ENCODE data around the gene MPIG6B. TPM values are rescaled to one million over a fixed set of nuclear protein-coding genes. Genes with fewer than 3 reads are reported as not detected.

The MPIG6B gene
- not detected in 2 replicates for total RNA-seq

GRCh38 chr6:31723245-31723979 lies at the start of gene MPIG6B:
MPIG6B (plus strand) TSS chr6:31723373; CDS start chr6:31723384, 11 bp downstream.

GRCh38 chr6:31680226-31681134 lies 42.7 kb upstream of the MPIG6B start, which contains the start of gene LY6G5C:
LY6G5C (minus strand) TSS chr6:31681067; CDS start chr6:31680373, 694 bp downstream.

GRCh38 chr6:31702819-31703716 lies 20.1 kb upstream of the MPIG6B start, which contains the start of gene ABHD16A:
ABHD16A (minus strand) TSS chr6:31703324; CDS start chr6:31703281, 43 bp downstream.

GRCh38 chr6:31706599-31706998 lies 16.6 kb upstream of the MPIG6B start, which contains the start of gene LY6G6F:
LY6G6F (plus strand) TSS chr6:31706866; CDS start chr6:31706907, 41 bp downstream.

GRCh38 chr6:31715022-31715958 lies 7.9 kb upstream of the MPIG6B start, which contains the start of gene LY6G6D:
LY6G6D (plus strand) TSS chr6:31715348; CDS start chr6:31715356, 8 bp downstream.

GRCh38 chr6:31721351-31722020 lies 1.7 kb upstream of the MPIG6B start, which contains the start of gene LY6G6C:
LY6G6C (minus strand) TSS chr6:31721746; CDS start chr6:31721679, 67 bp downstream.

GRCh38 chr6:31728767-31729514 lies 5.8 kb downstream of the MPIG6B start, which contains the start of gene DDAH2:
DDAH2 (minus strand) TSS chr6:31729299; CDS start chr6:31729161, 138 bp downstream.

GRCh38 chr6:31736021-31736767 lies 13.0 kb downstream of the MPIG6B start, which contains the start of gene CLIC1:
CLIC1 (minus strand) TSS chr6:31736530; CDS start chr6:31736300, 230 bp downstream.

GRCh38 chr6:31739639-31740396 lies 16.6 kb downstream of the MPIG6B start, which contains the start of gene MSH5:
MSH5 (plus strand) TSS chr6:31740005; CDS start chr6:31740467, 462 bp downstream.

GRCh38 chr6:31762356-31762755 lies 39.2 kb downstream of the MPIG6B start, which contains the start of gene SAPCD1:
SAPCD1 (plus strand) TSS chr6:31762656; CDS start chr6:31763055, 399 bp downstream.

Other genes with a start within 250 kb of the MPIG6B start
- 3.9 and 12.6 TPM in 2 replicates for gene MICB, start 225.2 kb upstream of the MPIG6B start, total RNA-seq
- not detected in 2 replicates for gene MCCD1, start 194.4 kb upstream of the MPIG6B start, total RNA-seq
- gene DDX39B, start 181.4 kb upstream of the MPIG6B start, total RNA-seq, result 197 and 272 TPM in 2 replicates
- gene ATP6V1G2, start 176.8 kb upstream of the MPIG6B start, total RNA-seq, result 2.7 and 7.2 TPM in 2 replicates
- 16.6 and 19.9 TPM in 2 replicates for gene NFKBIL1, start 175.8 kb upstream of the MPIG6B start, total RNA-seq
- gene LTA, start 151.1 kb upstream of the MPIG6B start, total RNA-seq, result not detected in 2 replicates
- gene TNF, start 147.8 kb upstream of the MPIG6B start, total RNA-seq, result not detected in 2 replicates
- 0.17 TPM in 1 of 2 replicates, not detected in the other for gene LTB, start 140.9 kb upstream of the MPIG6B start, total RNA-seq
- not detected in 2 replicates for gene LST1, start 137.1 kb upstream of the MPIG6B start, total RNA-seq
- gene NCR3, start 130.4 kb upstream of the MPIG6B start, total RNA-seq, result not detected in 2 replicates
- gene AIF1, start 108.1 kb upstream of the MPIG6B start, total RNA-seq, result 1.4 TPM in 1 of 2 replicates, not detected in the other
- 71.2 and 71.5 TPM in 2 replicates for gene PRRC2A, start 102.7 kb upstream of the MPIG6B start, total RNA-seq
- 164 and 183 TPM in 2 replicates for gene BAG6, start 70.7 kb upstream of the MPIG6B start, total RNA-seq
- gene APOM, start 67.5 kb upstream of the MPIG6B start, total RNA-seq, result 0.51 and 3.2 TPM in 2 replicates
- 14.3 and 14.8 TPM in 2 replicates for gene C6orf47, start 62.6 kb upstream of the MPIG6B start, total RNA-seq
- gene GPANK1, start 58.4 kb upstream of the MPIG6B start, total RNA-seq, result 13.4 and 15.3 TPM in 2 replicates
- 205 and 210 TPM in 2 replicates for gene CSNK2B, start 57.3 kb upstream of the MPIG6B start, total RNA-seq
- gene LY6G5B, start 53.4 kb upstream of the MPIG6B start, total RNA-seq, result 1.0 and 1.2 TPM in 2 replicates
- 0.43 TPM in 1 of 2 replicates, not detected in the other for gene LY6G5C, start 42.3 kb upstream of the MPIG6B start, total RNA-seq
- gene ABHD16A, start 20.0 kb upstream of the MPIG6B start, total RNA-seq, result 25.7 and 29.2 TPM in 2 replicates
- gene LY6G6F, start 16.5 kb upstream of the MPIG6B start, total RNA-seq, result not detected in 2 replicates
- not detected in 2 replicates for gene LY6G6D, start 8.0 kb upstream of the MPIG6B start, total RNA-seq
- gene LY6G6C, start 1.6 kb upstream of the MPIG6B start, total RNA-seq, result not detected in 2 replicates
- gene DDAH2, start 5.9 kb downstream of the MPIG6B start, total RNA-seq, result 70.2 and 88.5 TPM in 2 replicates
- gene CLIC1, start 13.2 kb downstream of the MPIG6B start, total RNA-seq, result 266 and 364 TPM in 2 replicates
- gene MSH5, start 16.6 kb downstream of the MPIG6B start, total RNA-seq, result 4.2 and 4.7 TPM in 2 replicates
- 1.2 and 2.8 TPM in 2 replicates for gene SAPCD1, start 39.3 kb downstream of the MPIG6B start, total RNA-seq
- not detected in 2 replicates for gene VWA7, start 54.0 kb downstream of the MPIG6B start, total RNA-seq
- gene VARS1, start 72.4 kb downstream of the MPIG6B start, total RNA-seq, result 44.9 and 47.3 TPM in 2 replicates
- 40.0 and 71.4 TPM in 2 replicates for gene LSM2, start 83.6 kb downstream of the MPIG6B start, total RNA-seq
- gene HSPA1L, start 91.9 kb downstream of the MPIG6B start, total RNA-seq, result 0.12 and 0.34 TPM in 2 replicates
- 62.6 and 74.3 TPM in 2 replicates for gene HSPA1A, start 92.2 kb downstream of the MPIG6B start, total RNA-seq
- 94.5 and 110 TPM in 2 replicates for gene HSPA1B, start 104.4 kb downstream of the MPIG6B start, total RNA-seq
- 55.6 and 65.6 TPM in 2 replicates for gene NEU1, start 139.4 kb downstream of the MPIG6B start, total RNA-seq
- 0.51 TPM in 1 of 2 replicates, not detected in the other for gene SLC44A4, start 155.6 kb downstream of the MPIG6B start, total RNA-seq
- 32.1 and 55.8 TPM in 2 replicates for gene EHMT2, start 174.3 kb downstream of the MPIG6B start, total RNA-seq
- 2.6 and 4.9 TPM in 2 replicates for gene ZBTB12, start 178.7 kb downstream of the MPIG6B start, total RNA-seq
- gene C2, start 204.3 kb downstream of the MPIG6B start, total RNA-seq, result 1.2 and 9.6 TPM in 2 replicates
- gene CFB, start 222.7 kb downstream of the MPIG6B start, total RNA-seq, result 11.4 and 11.6 TPM in 2 replicates
- gene NELFE, start 235.6 kb downstream of the MPIG6B start, total RNA-seq, result 73.6 and 83.6 TPM in 2 replicates
- gene SKIC2, start 235.8 kb downstream of the MPIG6B start, total RNA-seq, result 34.1 and 37.6 TPM in 2 replicates
- gene DXO, start 248.8 kb downstream of the MPIG6B start, total RNA-seq, result 13.5 and 15.4 TPM in 2 replicates